Inflammatory macrophage (primary cell): ENCODE data around the gene SHISA3.
"Not testable (repeated sequence)": the region's sequence is repeated elsewhere in the genome, so short reads cannot be mapped to it uniquely, and the experiment has no call there.

Experiments used
- DNase-seq, 2 donors: peaks; one replicate each; pipeline ENCODE4 v3.0.0-alpha.2; 2020 to 2022
- total RNA-seq, 18 experiments: gene quantifications; one replicate each; lab custom pipeline; 2026; ENCODE audit warnings: mixed read lengths in 6 of 18, inconsistent platforms in 2 of 18; lab: John Stamatoyannopoulos, UW

SHISA3 gene
- total RNA-seq, result 0 to 0.08 (median 0) reads per million in 18 experiments

GRCh38 chr4:42396752-42397634 lies at the start of gene SHISA3:
Gene SHISA3 (plus strand): TSS chr4:42397488. CDS start chr4:42398057, 569 bp downstream.
- DNase-seq, result peak in 1 of 2 donors; percentile 7

- DNase-seq, result no peak
Measured at GRCh38 chr4:42348247-42348646, 49.0 kb upstream of the SHISA3 start.

GRCh38 chr4:42348692-42349091 lies 48.6 kb upstream of the SHISA3 start:
- no peak for DNase-seq

- DNase-seq, result no peak
Measured at GRCh38 chr4:42350611-42351182, 46.6 kb upstream of the SHISA3 start.

- no peak for DNase-seq
Measured at GRCh38 chr4:42352049-42352448, 45.2 kb upstream of the SHISA3 start.

GRCh38 chr4:42357325-42357724 lies 40.0 kb upstream of the SHISA3 start:
- no peak for DNase-seq

GRCh38 chr4:42359711-42360110 lies 37.6 kb upstream of the SHISA3 start:
- no peak for DNase-seq

- DNase-seq, result no peak
Measured at GRCh38 chr4:42360256-42360669, 37.0 kb upstream of the SHISA3 start.

- DNase-seq, result no peak
Measured at GRCh38 chr4:42361456-42361855, 35.8 kb upstream of the SHISA3 start.

GRCh38 chr4:42362591-42362990 lies 34.7 kb upstream of the SHISA3 start:
- DNase-seq, result no peak

- no peak for DNase-seq
Measured at GRCh38 chr4:42363614-42364013, 33.7 kb upstream of the SHISA3 start.

GRCh38 chr4:42364266-42365053 lies 32.8 kb upstream of the SHISA3 start:
- no peak for DNase-seq

GRCh38 chr4:42366959-42367358 lies 30.3 kb upstream of the SHISA3 start:
- no peak for DNase-seq

GRCh38 chr4:42369489-42369888 lies 27.8 kb upstream of the SHISA3 start:
- DNase-seq, result no peak

GRCh38 chr4:42371305-42372252 lies 25.7 kb upstream of the SHISA3 start:
- DNase-seq, result peak; percentile 22 to 33

- DNase-seq, result not testable (repeated sequence)
Measured at GRCh38 chr4:42372303-42372702, 25.0 kb upstream of the SHISA3 start.

- DNase-seq, result no peak
Measured at GRCh38 chr4:42377497-42377896, 19.8 kb upstream of the SHISA3 start.

- no peak for DNase-seq
Measured at GRCh38 chr4:42381666-42382065, 15.6 kb upstream of the SHISA3 start.

GRCh38 chr4:42385516-42385915 lies 11.8 kb upstream of the SHISA3 start:
- no peak for DNase-seq

GRCh38 chr4:42390622-42391354 lies 6.5 kb upstream of the SHISA3 start:
- DNase-seq, result no peak

- no peak for DNase-seq
Measured at GRCh38 chr4:42391355-42391664, 6.0 kb upstream of the SHISA3 start.
